Endodermal cell (in vitro differentiated cells): ENCODE measurements around the gene CXADR. TPM values are rescaled to one million over a fixed set of nuclear protein-coding genes. Genes with fewer than 3 reads are reported as not detected.

Experiments
- DNase-seq: peaks from one replicate; pipeline ENCODE4 v3.0.0-alpha.2; 2017
- H3K27ac ChIP-seq: 2 replicates; pipeline ENCODE4 v1.5.1; 2013; ENCODE audit warnings: mild to moderate bottlenecking, low read depth, low read length, moderate library complexity
- H3K27me3 ChIP-seq: 2 replicates; pipeline ENCODE4 v1.6.1; 2013; ENCODE audit warnings: mild to moderate bottlenecking, low read length, moderate library complexity; ENCODE audit not compliant: insufficient read depth, control insufficient read depth, poor library complexity, severe bottlenecking
- H3K36me3 ChIP-seq: 2 replicates; pipeline ENCODE4 v1.7.0; 2013; ENCODE audit warnings: mild to moderate bottlenecking, low read length, moderate library complexity; ENCODE audit not compliant: control insufficient read depth, insufficient read depth
- H3K4me1 ChIP-seq: one replicate; pipeline ENCODE4 v1.7.0; 2013; ENCODE audit warnings: low read length; ENCODE audit not compliant: control insufficient read depth, insufficient read depth
- H3K4me3 ChIP-seq: 2 replicates; pipeline ENCODE4 v1.5.1; 2013; ENCODE audit warnings: mild to moderate bottlenecking, low read length, moderate library complexity
- H3K9ac ChIP-seq: 2 replicates; pipeline ENCODE4 v1.6.1; 2013; ENCODE audit warnings: mild to moderate bottlenecking, low read length, moderate library complexity; ENCODE audit not compliant: poor library complexity, severe bottlenecking; ENCODE audit errors: extremely low read depth
- H3K9me3 ChIP-seq: 2 replicates; pipeline ENCODE4 v1.6.1; 2013; ENCODE audit warnings: mild to moderate bottlenecking, low read length, moderate library complexity; ENCODE audit not compliant: control insufficient read depth
- H3K27ac Mint-ChIP-seq: 2 replicates; pipeline ENCODE4 v1.8.0; 2020; ENCODE audit warnings: mixed read lengths
- H3K27me3 Mint-ChIP-seq: 2 replicates; pipeline ENCODE4 v1.8.0; 2021; ENCODE audit warnings: mild to moderate bottlenecking, mixed read lengths; ENCODE audit not compliant: insufficient read depth
- H3K36me3 Mint-ChIP-seq: 2 replicates; pipeline ENCODE4 v1.8.0; 2020; ENCODE audit warnings: low read depth, mixed read lengths
- H3K4me1 Mint-ChIP-seq: 2 replicates; pipeline ENCODE4 v1.8.0; 2020; ENCODE audit warnings: mixed read lengths
- H3K4me3 Mint-ChIP-seq: 2 replicates; pipeline ENCODE4 v1.8.0; 2020; ENCODE audit warnings: mild to moderate bottlenecking, moderate library complexity, mixed read lengths
- H3K9me3 Mint-ChIP-seq: 2 replicates; pipeline ENCODE4 v1.8.0; 2020; ENCODE audit warnings: mild to moderate bottlenecking, mixed read lengths
- CTCF ChIP-seq: fragments of 200-600 bp; sonication (generic); conservative IDR thresholded peaks from 2 replicates; pipeline ENCODE4 v1.5.0; 2021; ENCODE audit warnings: antibody characterized with exemption, mild to moderate bottlenecking
- WGBS, 2 experiments: methylation state at CpG; one replicate each; pipeline versions ENCODE4 v1.1.5 to v1.1.7; 2013; ENCODE audit warnings: missing lambda C conversion rate in 2 of 2, mixed read lengths in 1 of 2; ENCODE audit not compliant: insufficient coverage in 1 of 2, insufficient read length in 1 of 2; 5-methylcytosine and 5-hydroxymethylcytosine counted together
- total RNA-seq, 2 donors: library from RNA; stranded (reverse); fragmentation: NEBNext Ultra II Directional in 1 of 2; extraction: Animal tissue kit (Norgen Biotek cat#: 25700) in 1 of 2; gene quantifications; 2 replicates in 1 of 2; 3 replicates in 1 of 2; pipeline ENCODE4 v1.2.1, GENCODE V29; 2021

Gene CXADR
- total RNA-seq, 2 donors from 2014 or later, result 60.5 to 84.3 TPM

- no peaks in the 10 kb centered on the region for H3K36me3 ChIP-seq
- H3K27ac ChIP-seq, result no peak overlapping the region
- H3K27me3 Mint-ChIP-seq, result no peaks in the 10 kb centered on the region
- no peak overlapping the region for H3K4me3 Mint-ChIP-seq
- peaks cover 6% of the 10 kb centered on the region for H3K9me3 Mint-ChIP-seq
- H3K4me1 ChIP-seq, result no peaks in the 10 kb centered on the region
- H3K4me1 Mint-ChIP-seq, result no peaks in the 10 kb centered on the region
- no peaks in the 10 kb centered on the region for H3K9me3 ChIP-seq
- no peaks in the 10 kb centered on the region for H3K36me3 Mint-ChIP-seq
- H3K27ac Mint-ChIP-seq, result no peak overlapping the region
- 91 to 93% methylated on average over 2 of the region's 2 CpGs for WGBS, 2 experiments
- DNase-seq, result no peak
- TF ChIP-seq CTCF, result no peak
- no peak overlapping the region for H3K9ac ChIP-seq
- no peak overlapping the region for H3K4me3 ChIP-seq
- H3K27me3 ChIP-seq, result no peaks in the 10 kb centered on the region
Observed at GRCh38 chr21:17640821-17641220, 128.0 kb downstream of the CXADR start.

Other genes starting within 250 kb of the CXADR start
- 10 to 100 TPM; 35.1 to 54.3 TPM for gene BTG3, start 99.9 kb downstream of the CXADR start, total RNA-seq